HG03469 (cell line): ENCODE measurements around the gene TMEM169.

Experiments
- ATAC-seq: cut with Tn5 transposase; IDR thresholded peaks from one replicate; pipeline ENCODE4 v1.9.1; 2021; ENCODE audit warnings: mild to moderate bottlenecking, moderate library complexity, moderate number of reproducible peaks; ENCODE audit not compliant: unreplicated experiment

The TMEM169 gene

GRCh38 chr2:216101109-216101508 is 19.4 kb downstream of the TMEM169 start:
- no peak for ATAC-seq

GRCh38 chr2:216103213-216103612 is 21.5 kb downstream of the TMEM169 start:
- ATAC-seq: no peak

- ATAC-seq: no peak
These were observed 23.0 kb downstream of the TMEM169 start for GRCh38 chr2:216104691-216105090.

GRCh38 chr2:216107320-216107719 is 25.6 kb downstream of the TMEM169 start:
- ATAC-seq: no peak

- ATAC-seq: no peak
These were observed 26.0 kb downstream of the TMEM169 start for GRCh38 chr2:216107760-216108159.

- no peak for ATAC-seq
These were observed 26.7 kb downstream of the TMEM169 start for GRCh38 chr2:216108310-216108966.

GRCh38 chr2:216108967-216109921 is 27.5 kb downstream of the TMEM169 start, which contains the start of gene XRCC5:
Gene XRCC5, plus strand, starts transcription at chr2:216109348. Its CDS starts 89 bp downstream, at chr2:216109437.
- ATAC-seq: peak; percentile 28

- no peak for ATAC-seq
These were observed 28.4 kb downstream of the TMEM169 start for GRCh38 chr2:216109962-216110614.

- no peak for ATAC-seq
These were observed 28.9 kb downstream of the TMEM169 start for GRCh38 chr2:216110620-216111019.

- no peak for ATAC-seq
These were observed 29.4 kb downstream of the TMEM169 start for GRCh38 chr2:216111122-216111521.

- no peak for ATAC-seq
These were observed 31.2 kb downstream of the TMEM169 start for GRCh38 chr2:216112926-216113325.

GRCh38 chr2:216113572-216113971 is 31.9 kb downstream of the TMEM169 start:
- peak; percentile 56 for ATAC-seq

- no peak for ATAC-seq
These were observed 32.6 kb downstream of the TMEM169 start for GRCh38 chr2:216114382-216114713.

- ATAC-seq: peak; percentile 38
These were observed 33.2 kb downstream of the TMEM169 start for GRCh38 chr2:216114714-216115531.

- ATAC-seq: no peak
These were observed 34.7 kb downstream of the TMEM169 start for GRCh38 chr2:216116418-216116817.

GRCh38 chr2:216117561-216118340 is 36.0 kb downstream of the TMEM169 start:
- no peak for ATAC-seq

- ATAC-seq: no peak
These were observed 36.8 kb downstream of the TMEM169 start for GRCh38 chr2:216118474-216118873.

- no peak for ATAC-seq
These were observed 37.4 kb downstream of the TMEM169 start for GRCh38 chr2:216119146-216119545.

GRCh38 chr2:216119986-216120385 is 38.3 kb downstream of the TMEM169 start:
- no peak for ATAC-seq

GRCh38 chr2:216121255-216121654 is 39.5 kb downstream of the TMEM169 start:
- no peak for ATAC-seq
